Measurements from ENCODE around the gene CDH18. TPM values are rescaled to one million over a fixed set of nuclear protein-coding genes. Genes with fewer than 3 reads are reported as not detected.

Gene CDH18
- total and polyA plus RNA-seq, 8 donors = 0.58 to 1.9 (median 1.1) TPM; not detected in 2

- intact Hi-C loops (cut with DNase I) = no loop called here
- Histone ChIP-seq H3K36me3 (no peaks in the 10 kb centered on the region), H3K27me3 (no peaks in the 10 kb centered on the region), H3K9me3 (no peaks in the 10 kb centered on the region), H3K27ac (no peak overlapping the region), H3K4me1 (no peaks in the 10 kb centered on the region), H3K4me3 (no peak overlapping the region)
- peak; percentile 80 for ATAC-seq
- TF ChIP-seq, protein P1, sequence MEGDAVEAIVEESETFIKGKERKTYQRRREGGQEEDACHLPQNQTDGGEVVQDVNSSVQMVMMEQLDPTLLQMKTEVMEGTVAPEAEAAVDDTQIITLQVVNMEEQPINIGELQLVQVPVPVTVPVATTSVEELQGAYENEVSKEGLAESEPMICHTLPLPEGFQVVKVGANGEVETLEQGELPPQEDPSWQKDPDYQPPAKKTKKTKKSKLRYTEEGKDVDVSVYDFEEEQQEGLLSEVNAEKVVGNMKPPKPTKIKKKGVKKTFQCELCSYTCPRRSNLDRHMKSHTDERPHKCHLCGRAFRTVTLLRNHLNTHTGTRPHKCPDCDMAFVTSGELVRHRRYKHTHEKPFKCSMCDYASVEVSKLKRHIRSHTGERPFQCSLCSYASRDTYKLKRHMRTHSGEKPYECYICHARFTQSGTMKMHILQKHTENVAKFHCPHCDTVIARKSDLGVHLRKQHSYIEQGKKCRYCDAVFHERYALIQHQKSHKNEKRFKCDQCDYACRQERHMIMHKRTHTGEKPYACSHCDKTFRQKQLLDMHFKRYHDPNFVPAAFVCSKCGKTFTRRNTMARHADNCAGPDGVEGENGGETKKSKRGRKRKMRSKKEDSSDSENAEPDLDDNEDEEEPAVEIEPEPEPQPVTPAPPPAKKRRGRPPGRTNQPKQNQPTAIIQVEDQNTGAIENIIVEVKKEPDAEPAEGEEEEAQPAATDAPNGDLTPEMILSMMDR (IDR thresholded peaks at IDR 0.05) = no peak
- DNase-seq = no peak
Observed at GRCh38 chr5:19880458-19880857, 107.5 kb downstream of the CDH18 start.

DNA sequence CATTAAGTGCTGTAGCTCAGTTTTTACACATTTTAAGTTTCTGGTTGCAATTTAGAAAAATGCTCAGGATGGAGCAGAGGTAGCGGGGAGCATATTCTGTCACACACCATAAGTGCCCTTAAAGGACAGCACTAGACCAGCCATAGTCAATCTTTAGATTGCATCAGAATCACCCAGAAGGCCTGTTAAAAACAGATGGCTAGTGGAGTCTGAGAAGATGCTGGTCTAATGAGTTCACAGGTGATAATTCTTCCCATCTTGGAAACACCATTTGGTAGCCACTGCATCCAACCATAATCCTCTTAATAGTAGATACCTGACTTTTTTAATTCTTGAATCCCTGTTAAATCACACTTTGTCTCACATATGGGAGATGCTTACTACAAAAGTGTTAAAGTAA lies 113.2 kb downstream of the CDH18 start:
- intact Hi-C loops (cut with DNase I) = no loop called here

DNA sequence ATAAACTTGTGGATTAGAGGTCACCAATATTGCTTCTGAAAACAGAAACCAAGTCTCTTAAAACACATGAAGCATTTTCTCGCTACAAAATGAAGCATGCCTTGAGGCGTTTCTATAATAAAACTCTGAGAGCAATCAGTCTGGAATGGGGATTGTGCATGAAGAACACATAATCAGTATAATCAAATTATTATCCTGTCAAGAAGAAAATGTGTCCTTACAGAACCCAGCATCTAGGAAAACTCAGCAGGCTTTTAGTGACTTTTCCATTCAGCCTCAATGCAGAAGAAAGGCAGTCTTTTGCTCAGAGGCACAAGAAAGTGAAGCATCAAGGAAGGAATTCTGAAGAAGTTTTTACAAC lies 121.9 kb downstream of the CDH18 start:
- Histone ChIP-seq H3K4me1 (no peaks in the 10 kb centered on the region), H3K36me3 (no peaks in the 10 kb centered on the region), H3K27ac (no peak overlapping the region), H3K9me3 (peaks cover 0 to 7% of the 10 kb centered on the region in 2 donors), H3K27me3 (no peaks in the 10 kb centered on the region), H3K4me3 (no peak overlapping the region)
- intact Hi-C loops (cut with DNase I) = no loop called here
- DNase-seq (no peak), ATAC-seq (no peak)
- TF ChIP-seq, protein P1 (IDR thresholded peaks at IDR 0.05) = no peak

More for the DNA sequence above, 113.2 kb downstream of the CDH18 start:
- no peaks in the 10 kb centered on the region for H3K36me3 ChIP-seq
- H3K4me3 ChIP-seq = no peak overlapping the region
- TF ChIP-seq, protein P1 (IDR thresholded peaks at IDR 0.05) = no peak
- no peak for DNase-seq
- no peak for ATAC-seq
- no peak overlapping the region for H3K27ac ChIP-seq
- no peaks in the 10 kb centered on the region for H3K27me3 ChIP-seq
- no peaks in the 10 kb centered on the region for H3K4me1 ChIP-seq
- H3K9me3 ChIP-seq = peaks cover 0 to 4% of the 10 kb centered on the region in 2 donors

- TF ChIP-seq, protein P1 (IDR thresholded peaks at IDR 0.05) = no peak
- ATAC-seq (no peak), DNase-seq (no peak)
- Histone ChIP-seq H3K27me3 (no peaks in the 10 kb centered on the region), H3K4me1 (no peaks in the 10 kb centered on the region), H3K9me3 (peaks cover 0 to 7% of the 10 kb centered on the region in 2 donors), H3K27ac (no peak overlapping the region), H3K36me3 (no peaks in the 10 kb centered on the region), H3K4me3 (no peak overlapping the region)
- intact Hi-C loops (cut with DNase I) = no loop called here
Observed at GRCh38 chr5:19865336-19866089, 122.5 kb downstream of the CDH18 start.

GRCh38 chr5:19862711-19863110 lies 125.3 kb downstream of the CDH18 start:
- TF ChIP-seq, protein P1 (IDR thresholded peaks at IDR 0.05) = no peak
- Histone ChIP-seq H3K4me1 (no peaks in the 10 kb centered on the region), H3K9me3 (peaks cover 0 to 7% of the 10 kb centered on the region in 2 donors), H3K4me3 (no peak overlapping the region), H3K27me3 (no peaks in the 10 kb centered on the region), H3K36me3 (no peaks in the 10 kb centered on the region), H3K27ac (no peak overlapping the region)
- ATAC-seq (no peak), DNase-seq (no peak)
- intact Hi-C loops (cut with DNase I) = no loop called here

Data from left lung (tissue), 10 donors.